A549 (cell line): ENCODE results near the gene ERFE. TPM values are rescaled to one million over a fixed set of nuclear protein-coding genes. Genes with fewer than 3 reads are reported as not detected.

Experiments used
- ATAC-seq, 2 experiments: fragments of 200-7000 bp in 1 of 2; fragments of >200 bp in 1 of 2; cut with Nextera tagmentation in 1 of 2; cut with Tn5 transposase in 1 of 2; 3 replicates each; pipeline versions ENCODE4 v1.8.0 to v1.9.1; 2018 to 2020; ENCODE audit warnings: mild to moderate bottlenecking in 1 of 2, moderate library complexity in 1 of 2
- CTCF ChIA-PET: fragments of 300-600 bp; sonication (Branson Sonifier 250); formaldehyde crosslinking; extraction: SDS; loops from one replicate; lab custom pipeline; 2021; ENCODE audit warnings: antibody characterized with exemption, inconsistent platforms; lab: Yijun Ruan, JAX
- POLR2A ChIA-PET: fragments of 350-600 bp; formaldehyde crosslinking; extraction: SDS; loops from one replicate; lab custom pipeline; 2021; ENCODE audit warnings: antibody characterized with exemption, inconsistent platforms; lab: Yijun Ruan, JAX
- DNase-seq, 2 experiments: peaks; one replicate each; pipeline versions ENCODE4 v3.0.0 to v3.0.0-alpha.2; 2011 to 2016; ENCODE audit warnings: low read depth in 1 of 2, low spot score in 1 of 2
- FAIRE-seq: peaks from 2 replicates; lab custom pipeline; 2011; peaks lifted over from hg19 to GRCh38; lab: Jason Lieb, UNC
- H3K27ac ChIP-seq, 2 experiments: fragments of >200 bp; sonication (Bioruptor Twin); formaldehyde crosslinking; 3 replicates each; pipeline ENCODE4 v1.5.1; 2016 to 2017
- H3K4me1 ChIP-seq: fragments of >200 bp; sonication (Bioruptor Twin); formaldehyde crosslinking; 3 replicates; pipeline ENCODE4 v1.6.1; 2016
- H3K4me2 ChIP-seq: fragments of >200 bp; sonication (Bioruptor Twin); formaldehyde crosslinking; 3 replicates; pipeline ENCODE4 v1.6.1; 2016
- H3K4me3 ChIP-seq: fragments of >200 bp; sonication (Bioruptor Twin); formaldehyde crosslinking; 3 replicates; pipeline ENCODE4 v1.5.1; 2016
- H3K9me3 ChIP-seq: fragments of >200 bp; sonication (Bioruptor Twin); formaldehyde crosslinking; 3 replicates; pipeline ENCODE4 v1.6.1; 2016
- ATOH8 ChIP-seq: fragments of 250-450 bp; sonication (Bioruptor Pico); IDR thresholded peaks from 2 replicates; pipeline ENCODE4 v1.5.0; 2020; ENCODE audit warnings: low read depth, mild to moderate bottlenecking, moderate library complexity
- CBX2 ChIP-seq: fragments of 200-600 bp; sonication (generic); IDR thresholded peaks from 2 replicates; pipeline ENCODE4 v1.6.1; 2016; ENCODE audit warnings: low read depth, mild to moderate bottlenecking, borderline replicate concordance
- CBX8 ChIP-seq: fragments of 200-600 bp; sonication (generic); IDR thresholded peaks from 2 replicates; pipeline ENCODE4 v1.6.1; 2016
- CEBPB ChIP-seq, 2 experiments: fragments of >200 bp in 1 of 2; sonication (Bioruptor Twin) in 1 of 2; formaldehyde crosslinking in 1 of 2; IDR thresholded peaks; 2 replicates each; pipeline ENCODE4 v1.6.1; 2012 to 2016
- CHD2 ChIP-seq: fragments of 150-350 bp; IDR thresholded peaks from 2 replicates; pipeline ENCODE4 v1.6.1; 2014; ENCODE audit warnings: low read length; ENCODE audit not compliant: partially characterized antibody
- CHD4 ChIP-seq: fragments of 200-600 bp; sonication (generic); IDR thresholded peaks from 2 replicates; pipeline ENCODE4 v1.6.1; 2016; ENCODE audit warnings: antibody characterized with exemption, mild to moderate bottlenecking, borderline replicate concordance
- FOSL2 ChIP-seq, 2 experiments: fragments of 450-650 bp in 1 of 2; fragments of >200 bp in 1 of 2; sonication (Bioruptor Twin) in 1 of 2; formaldehyde crosslinking; IDR thresholded peaks; 2 replicates each; pipeline versions ENCODE4 v1.5.0 to v1.6.1; 2016 to 2020; ENCODE audit warnings: mild to moderate bottlenecking in 1 of 2, moderate library complexity in 1 of 2
- GATA3 ChIP-seq: IDR thresholded peaks from 2 replicates; pipeline ENCODE4 v1.6.1; 2012; ENCODE audit warnings: borderline replicate concordance
- HES2 ChIP-seq: fragments of >200 bp; sonication (Bioruptor Twin); formaldehyde crosslinking; IDR thresholded peaks from 2 replicates; pipeline ENCODE4 v1.6.1; 2016
- HEYL ChIP-seq: fragments of 250-450 bp; sonication (Bioruptor Pico); IDR thresholded peaks from 2 replicates; pipeline ENCODE4 v1.8.0; 2021; ENCODE audit warnings: mild to moderate bottlenecking, moderate library complexity
- HOXB5 ChIP-seq: fragments of 250-450 bp; sonication (Bioruptor Pico); IDR thresholded peaks from 2 replicates; pipeline ENCODE4 v1.5.0; 2020; ENCODE audit warnings: mild to moderate bottlenecking, moderate library complexity
- JUN ChIP-seq, 2 experiments: fragments of >200 bp; sonication (Bioruptor Twin); formaldehyde crosslinking; IDR thresholded peaks; 2 replicates in 1 of 2; 3 replicates in 1 of 2; pipeline ENCODE4 v1.6.1; 2016 to 2017
- MAX ChIP-seq: IDR thresholded peaks from 2 replicates; pipeline ENCODE4 v1.6.1; 2012
- MAZ ChIP-seq: fragments of 150-350 bp; IDR thresholded peaks from 2 replicates; pipeline ENCODE4 v1.6.1; 2014; ENCODE audit warnings: antibody characterized with exemption, low read depth, low read length, borderline replicate concordance
- MYC ChIP-seq: IDR thresholded peaks from 2 replicates; pipeline ENCODE4 v1.6.1; 2012; ENCODE audit warnings: mild to moderate bottlenecking, inconsistent platforms, low read length, improper control_type of control experiment, borderline replicate concordance
- NR3C1 ChIP-seq: fragments of >200 bp; sonication (Bioruptor Twin); formaldehyde crosslinking; IDR thresholded peaks from 3 replicates; pipeline ENCODE4 v1.6.1; 2017
- PBX3 ChIP-seq: IDR thresholded peaks from 2 replicates; pipeline ENCODE4 v1.6.1; 2012
- POLR2AphosphoS2 ChIP-seq: conservative IDR thresholded peaks from 2 replicates; pipeline ENCODE4 v1.6.1; 2012; ENCODE audit warnings: low read length, improper control_type of control experiment, inconsistent platforms
- RFX5 ChIP-seq: fragments of 450-650 bp; IDR thresholded peaks from 2 replicates; pipeline ENCODE4 v1.7.1; 2014; ENCODE audit warnings: antibody characterized with exemption, mild to moderate bottlenecking, moderate library complexity
- TFCP2L1 ChIP-seq: fragments of 250-450 bp; sonication (Bioruptor Pico); IDR thresholded peaks from 2 replicates; pipeline ENCODE4 v1.5.0; 2021; ENCODE audit warnings: mild to moderate bottlenecking
- ZNF302 ChIP-seq: fragments of 250-450 bp; sonication (Bioruptor Pico); IDR thresholded peaks from 2 replicates; pipeline ENCODE4 v1.9.0; 2021; ENCODE audit warnings: inconsistent platforms, mild to moderate bottlenecking, moderate library complexity
- ZSCAN20 ChIP-seq: fragments of 250-450 bp; sonication (Bioruptor Pico); IDR thresholded peaks from 2 replicates; pipeline ENCODE4 v1.8.0; 2022; ENCODE audit warnings: mild to moderate bottlenecking, moderate library complexity
- WGBS: methylation state at CpG from one replicate; pipeline ENCODE4 v1.1.6; 2017; ENCODE audit errors: missing lambda C conversion rate; 5-methylcytosine and 5-hydroxymethylcytosine counted together
- polyA plus RNA-seq, 4 experiments: library from polyadenylated mRNA; depleted of rRNA in 3 of 4; stranded (reverse); fragments of >200 nt; fragmentation: RNase III in 1 of 4; extraction: RNeasy Plus Mini Kit Qiagen cat#74134 plus additional on column Dnase treatment in 1 of 4; gene quantifications; 2 replicates in 3 of 4; 3 replicates in 1 of 4; pipeline ENCODE4 v1.2.3, GENCODE V29; 2011 to 2017

Gene ERFE
- polyA plus RNA-seq, 2 of the 4 experiments (the other 2 are of a cell fraction), result 2.6 TPM

- ChIA-PET POLR2A (no interaction called here), CTCF (interaction anchor here (2.4 kb wide), 1 partner anchor 10 kb away, joined by 5 read pairs; no protein-coding TSS in a partner anchor)
- WGBS, result 74% methylated on average over 6 of the region's 12 CpGs
- Histone ChIP-seq H3K4me2 (no peak overlapping the region), H3K9me3 (no peaks in the 10 kb centered on the region), H3K27ac (no peak overlapping the region), H3K4me3 (no peak overlapping the region), H3K4me1 (peaks cover 32% of the 10 kb centered on the region)
- ATAC-seq (no peak), FAIRE-seq (no peak), DNase-seq (no peak)
- TF ChIP-seq GATA3 (no peak), HEYL (CRISPR knock-in tag) (no peak), ZSCAN20 (CRISPR knock-in tag) (no peak), MYC (no peak), FOSL2 (IDR thresholded peaks at IDR 0.05) (no peak), FOSL2 (CRISPR knock-in tag; IDR thresholded peaks at IDR 0.05) (no peak), CBX2 (no peak), HES2 (no peak), JUN (IDR thresholded peaks at IDR 0.05) (no peak), PBX3 (no peak), CHD4 (no peak), TFCP2L1 (CRISPR knock-in tag) (no peak), NR3C1 (no peak), CBX8 (no peak), HOXB5 (CRISPR knock-in tag) (no peak), RFX5 (no peak), CHD2 (no peak), ATOH8 (no peak)
- TF ChIP-seq, all 56 proteins: peak for 0
These were observed 13.7 kb upstream of the ERFE start for GRCh38 chr2:238145046-238145445.

- no peak overlapping the region for H3K27ac ChIP-seq
- H3K4me3 ChIP-seq, result no peak overlapping the region
- ATAC-seq (no peak), DNase-seq (no peak), FAIRE-seq (no peak)
- no peak overlapping the region for H3K4me2 ChIP-seq
- H3K4me1 ChIP-seq, result peaks cover 32% of the 10 kb centered on the region
- 81% methylated on average over 10 of the region's 12 CpGs for WGBS
- TF ChIP-seq ZNF302 (no peak), JUN (IDR thresholded peaks at IDR 0.05) (no peak)
- ChIA-PET POLR2A (no interaction called here), CTCF (interaction anchor here (2.4 kb wide), 1 partner anchor 10 kb away, joined by 5 read pairs; no protein-coding TSS in a partner anchor)
- no peaks in the 10 kb centered on the region for H3K9me3 ChIP-seq
These were observed 12.9 kb upstream of the ERFE start for GRCh38 chr2:238145851-238146250.

- ATAC-seq, result no peak
- no peak for DNase-seq
- no peak for TF ChIP-seq MAZ
- no peak for TF ChIP-seq NR3C1
- TF ChIP-seq CEBPB (IDR thresholded peaks at IDR 0.05), result no peak
- TF ChIP-seq CBX2, result no peak
- no peak for TF ChIP-seq MAX
- no peak for TF ChIP-seq CHD2
- no peak for TF ChIP-seq POLR2AphosphoS2
- no peak for TF ChIP-seq FOSL2 (IDR thresholded peaks at IDR 0.05)
- TF ChIP-seq FOSL2 (CRISPR knock-in tag; IDR thresholded peaks at IDR 0.05), result no peak
- WGBS, result 82% methylated on average over 12 of the region's 13 CpGs
- no peak overlapping the region for H3K4me3 ChIP-seq
- POLR2A ChIA-PET, result no interaction called here
- no peak for FAIRE-seq
- H3K27ac ChIP-seq, result peak overlapping the region in 1 of 2 experiments; percentile 28; a peak in 1 of 6 replicates
- CTCF ChIA-PET, result no interaction called here
- H3K9me3 ChIP-seq, result no peaks in the 10 kb centered on the region
- peaks cover 21% of the 10 kb centered on the region for H3K4me1 ChIP-seq
- H3K4me2 ChIP-seq, result no peak overlapping the region
These were observed 11.8 kb upstream of the ERFE start for GRCh38 chr2:238146884-238147544.
